OCI-LY3 (cell line): Measurements from ENCODE around the gene SMTN.

Experiments
- CTCF ChIP-seq: fragments of 200-600, 300-600 bp; sonication (generic); IDR thresholded peaks from 2 replicates; pipeline ENCODE4 v1.5.1; 2014; ENCODE audit warnings: antibody characterized with exemption, low read length, low read depth
- EZH2phosphoT487 ChIP-seq: fragments of 200-600 bp; shearing (Covaris generic); IDR thresholded peaks from 2 replicates; pipeline ENCODE4 v1.6.1; 2018; ENCODE audit warnings: antibody characterized with exemption, mixed run types, low read depth

DNA sequence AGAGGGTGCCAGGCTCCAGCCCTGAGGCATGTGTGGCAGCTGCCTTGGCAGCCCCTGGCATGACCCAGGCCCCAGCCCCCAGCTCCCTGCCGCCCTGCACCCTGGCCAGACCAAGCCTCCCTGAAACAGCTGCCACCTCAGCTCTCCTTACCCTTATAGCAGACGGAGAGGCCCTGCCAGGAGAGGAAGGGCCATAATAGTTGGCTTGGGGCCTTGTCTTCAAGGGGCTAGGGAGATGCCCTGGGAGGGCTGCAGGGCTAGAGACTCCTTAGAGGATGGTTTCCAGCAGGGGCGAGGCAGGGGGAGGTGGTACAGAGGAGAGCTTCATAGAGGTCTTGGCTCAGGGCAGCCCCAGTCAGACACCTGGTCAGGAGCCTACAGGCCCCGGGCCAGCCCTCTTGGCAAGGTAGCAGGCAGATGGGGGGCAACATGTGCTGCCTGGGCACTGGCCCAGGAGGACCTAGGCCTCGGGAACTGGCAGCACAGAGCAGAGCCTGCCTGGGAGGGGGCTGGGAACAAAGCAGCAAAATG lies 13.0 kb downstream of the SMTN start:
- TF ChIP-seq CTCF (no peak), EZH2phosphoT487 (no peak)
